ENCODE results near the gene TAB2. TPM values are rescaled to one million over a fixed set of nuclear protein-coding genes. Genes with fewer than 3 reads are reported as not detected.

The TAB2 gene
- polyA plus RNA-seq, 1 experiment, result 23.9 TPM

- Histone ChIP-seq H3K36me3 (ENCODE audit: control insufficient read depth, insufficient read depth, low read length) (no peaks in the 10 kb centered on the region), H3K27me3 (ENCODE audit: control insufficient read depth, insufficient read depth, low read length) (peaks cover 8% of the 10 kb centered on the region), H3K4me3 (ENCODE audit: low read depth, low read length) (no peak overlapping the region)
- POLR2A ChIA-PET, result interaction anchor here (0.8 kb wide), 1 partner anchor 399 kb away, joined by 3 read pairs; no protein-coding TSS in a partner anchor
- peak; percentile 87 for TF ChIP-seq CTCF (IDR thresholded peaks at IDR 0.05; ENCODE audit: insufficient read depth, low read depth, low read length)
- CTCF ChIA-PET, result interaction anchor here (0.6 to 4.4 kb wide), 55 partner anchors 9 to 859 kb away, joined by 3 to 67 read pairs (median 5); partner anchors contain the start of gene TAB2
- no peak for DNase-seq (ENCODE audit: low read depth)
Measured at GRCh38 chr6:149431905-149432775, 114.6 kb downstream of the TAB2 start.

- TF ChIP-seq CTCF (IDR thresholded peaks at IDR 0.05; ENCODE audit: insufficient read depth, low read depth, low read length), result no peak
- CTCF ChIA-PET, result interaction anchor here (0.7 to 4.4 kb wide), 9 partner anchors 9 to 406 kb away, joined by 3 to 67 read pairs (median 7); no protein-coding TSS in a partner anchor
- Histone ChIP-seq H3K27me3 (ENCODE audit: control insufficient read depth, insufficient read depth, low read length) (peaks cover 6% of the 10 kb centered on the region), H3K36me3 (ENCODE audit: control insufficient read depth, insufficient read depth, low read length) (no peaks in the 10 kb centered on the region), H3K4me3 (ENCODE audit: low read depth, low read length) (no peak overlapping the region)
- POLR2A ChIA-PET, result interaction anchor here (0.8 kb wide), 1 partner anchor 402 kb away, joined by 4 read pairs; no protein-coding TSS in a partner anchor
- no peak for DNase-seq (ENCODE audit: low read depth)
Measured at GRCh38 chr6:149433405-149433804, 115.9 kb downstream of the TAB2 start.

DNA sequence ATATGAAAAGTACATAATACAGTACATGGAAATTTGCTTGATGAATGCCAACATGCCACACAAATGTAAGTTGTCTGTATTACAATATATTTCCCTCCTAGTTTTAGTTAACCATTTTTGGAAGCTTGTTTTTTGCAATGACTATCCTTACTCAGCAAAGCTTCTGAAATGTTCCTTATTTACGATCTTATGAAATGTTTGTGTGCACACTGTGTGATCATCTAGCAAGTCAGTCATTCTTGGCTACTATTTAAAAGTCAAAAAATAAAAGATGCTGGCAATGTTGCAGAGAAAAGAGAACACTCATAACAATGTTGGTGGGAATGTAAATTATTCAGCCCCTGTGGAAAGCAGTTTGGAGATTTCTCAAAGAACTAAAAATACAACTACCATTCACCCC, 116.4 kb downstream of the TAB2 start:
- H3K4me3 ChIP-seq (ENCODE audit: low read depth, low read length), result no peak overlapping the region
- TF ChIP-seq CTCF (IDR thresholded peaks at IDR 0.05; ENCODE audit: insufficient read depth, low read depth, low read length), result no peak
- ChIA-PET CTCF (interaction anchor here (1.0 to 4.4 kb wide), 7 partner anchors 13 to 407 kb away, joined by 3 to 67 read pairs (median 7); no protein-coding TSS in a partner anchor), POLR2A (interaction anchor here (0.6 to 0.8 kb wide), 2 partner anchors 400 to 402 kb away, joined by 3 to 4 read pairs; no protein-coding TSS in a partner anchor)
- H3K36me3 ChIP-seq (ENCODE audit: control insufficient read depth, insufficient read depth, low read length), result no peaks in the 10 kb centered on the region
- H3K27me3 ChIP-seq (ENCODE audit: control insufficient read depth, insufficient read depth, low read length), result peaks cover 3% of the 10 kb centered on the region
- no peak for DNase-seq (ENCODE audit: low read depth)

- H3K36me3 ChIP-seq (ENCODE audit: control insufficient read depth, insufficient read depth, low read length), result no peaks in the 10 kb centered on the region
- TF ChIP-seq CTCF (IDR thresholded peaks at IDR 0.05; ENCODE audit: insufficient read depth, low read depth, low read length), result no peak
- H3K27me3 ChIP-seq (ENCODE audit: control insufficient read depth, insufficient read depth, low read length), result peaks cover 2% of the 10 kb centered on the region; the same call in 1 of the 2 replicates
- no peak overlapping the region for H3K4me3 ChIP-seq (ENCODE audit: low read depth, low read length)
- POLR2A ChIA-PET, result no interaction called here
- DNase-seq (ENCODE audit: low read depth), result no peak
- CTCF ChIA-PET, result interaction anchor here (1.5 kb wide), 1 partner anchor 10 kb away, joined by 7 read pairs; no protein-coding TSS in a partner anchor
Measured at GRCh38 chr6:149435919-149436586, 118.5 kb downstream of the TAB2 start.

DNA sequence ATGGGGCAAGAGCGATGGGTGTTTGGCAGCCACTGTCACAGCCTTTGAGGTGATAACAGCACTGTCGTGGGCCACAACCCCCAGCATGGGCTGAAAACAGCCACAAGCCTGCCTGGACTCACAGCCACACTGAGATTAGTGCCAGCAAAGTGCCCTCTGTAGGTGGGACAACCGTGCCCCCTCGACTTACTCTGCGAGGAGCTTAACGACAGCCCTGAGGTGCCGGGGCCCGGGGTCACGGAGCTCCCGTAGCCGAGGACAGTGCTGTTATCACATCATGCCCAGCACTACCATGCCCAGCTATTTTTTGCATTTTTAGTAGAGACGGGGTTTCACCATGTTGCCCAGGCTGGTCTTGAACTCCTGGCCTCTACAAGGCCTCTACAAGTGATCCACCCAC, 119.1 kb downstream of the TAB2 start:
- POLR2A ChIA-PET, result no interaction called here
- DNase-seq (ENCODE audit: low read depth), result no peak
- CTCF ChIA-PET, result interaction anchor here (1.5 kb wide), 1 partner anchor 9 kb away, joined by 7 read pairs; no protein-coding TSS in a partner anchor
- TF ChIP-seq CTCF (IDR thresholded peaks at IDR 0.05; ENCODE audit: insufficient read depth, low read depth, low read length), result no peak
- H3K4me3 ChIP-seq (ENCODE audit: low read depth, low read length), result no peak overlapping the region
- peaks cover 2% of the 10 kb centered on the region; the same call in 1 of the 2 replicates for H3K27me3 ChIP-seq (ENCODE audit: control insufficient read depth, insufficient read depth, low read length)
- no peaks in the 10 kb centered on the region for H3K36me3 ChIP-seq (ENCODE audit: control insufficient read depth, insufficient read depth, low read length)
